GM18870 (cell line): ENCODE measurements around the gene LLCFC1.

Experiments used
- ATAC-seq: cut with Tn5 transposase; IDR thresholded peaks from one replicate; pipeline ENCODE4 v1.9.1; 2021; ENCODE audit warnings: moderate library complexity; ENCODE audit not compliant: unreplicated experiment

LLCFC1 gene

DNA sequence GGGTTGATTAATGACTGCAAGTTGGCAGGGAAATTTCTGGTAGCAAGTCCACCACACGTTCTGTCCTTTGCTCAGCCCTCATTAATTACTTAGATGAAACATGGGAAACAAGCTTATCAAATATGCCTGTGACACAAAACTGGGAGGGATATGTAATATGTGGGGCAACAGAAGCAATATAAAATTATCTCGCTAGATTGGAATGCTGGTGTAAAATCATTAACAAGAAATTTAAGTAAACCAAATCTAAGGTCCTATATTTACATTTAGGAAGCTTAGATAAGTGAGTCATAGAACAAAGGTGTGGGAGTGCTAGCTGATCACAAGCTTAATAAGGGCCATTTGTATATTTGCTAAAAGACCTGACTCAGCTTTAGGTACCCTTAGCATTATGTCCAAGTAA lies 29.3 kb upstream of the LLCFC1 start:
- ATAC-seq = no peak

DNA sequence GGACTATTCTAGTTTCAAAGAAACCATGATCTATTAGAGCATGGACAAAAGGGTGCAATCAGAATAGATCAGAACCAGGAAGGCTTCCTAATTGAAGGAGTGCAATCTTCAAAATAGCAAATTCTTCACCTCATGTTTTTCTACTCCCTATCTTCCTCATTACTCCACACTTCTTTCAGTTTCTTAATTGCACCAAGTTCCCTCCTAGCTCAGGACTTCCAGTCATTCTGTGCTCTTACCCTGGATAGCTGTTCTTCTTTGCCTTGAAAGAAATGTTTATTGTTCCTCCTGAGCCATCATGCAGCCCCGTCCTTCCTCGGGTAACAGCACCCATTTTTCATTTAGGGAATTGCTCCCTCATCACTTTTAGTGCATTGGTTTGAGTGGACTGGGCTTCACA lies 28.8 kb upstream of the LLCFC1 start:
- no peak for ATAC-seq

DNA sequence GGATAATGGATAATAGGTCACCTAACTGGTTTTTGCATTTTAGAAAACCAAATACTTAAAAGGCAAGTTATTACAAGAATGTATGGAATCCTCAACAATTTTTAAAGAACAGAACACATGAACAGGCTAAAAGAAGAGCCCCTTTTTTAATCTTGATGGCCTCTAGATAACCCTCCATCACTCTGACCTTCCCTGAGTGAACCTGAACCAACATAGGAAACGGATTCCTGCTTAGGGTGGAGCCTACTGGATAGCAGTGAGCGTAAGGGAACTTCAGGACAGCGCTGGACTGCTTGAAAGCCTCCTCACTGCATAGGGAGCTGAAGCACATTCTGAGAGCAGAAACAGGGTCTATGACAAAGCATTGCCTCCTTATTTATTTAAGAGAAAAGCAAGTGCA lies 26.2 kb upstream of the LLCFC1 start:
- ATAC-seq = no peak

DNA sequence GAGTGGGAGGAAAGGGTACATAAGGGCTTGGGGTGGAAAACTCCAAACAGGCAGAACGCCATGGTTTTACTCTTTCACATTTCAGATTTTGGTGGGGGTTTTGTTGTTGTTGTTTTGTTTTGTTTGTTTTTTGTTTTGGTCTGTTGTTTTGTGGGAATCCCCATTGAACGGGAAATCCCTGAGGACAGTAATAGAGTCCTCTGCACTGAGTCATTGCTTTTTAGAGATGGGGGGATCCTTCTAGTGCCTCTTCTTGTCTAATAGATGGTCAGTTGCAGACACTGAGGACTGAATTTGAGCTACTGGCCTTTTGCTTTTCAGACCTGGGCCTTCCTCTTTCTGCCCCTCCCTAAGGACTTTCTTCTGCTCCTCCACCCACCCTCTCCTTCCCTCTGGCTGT lies 25.7 kb upstream of the LLCFC1 start:
- no peak for ATAC-seq

DNA sequence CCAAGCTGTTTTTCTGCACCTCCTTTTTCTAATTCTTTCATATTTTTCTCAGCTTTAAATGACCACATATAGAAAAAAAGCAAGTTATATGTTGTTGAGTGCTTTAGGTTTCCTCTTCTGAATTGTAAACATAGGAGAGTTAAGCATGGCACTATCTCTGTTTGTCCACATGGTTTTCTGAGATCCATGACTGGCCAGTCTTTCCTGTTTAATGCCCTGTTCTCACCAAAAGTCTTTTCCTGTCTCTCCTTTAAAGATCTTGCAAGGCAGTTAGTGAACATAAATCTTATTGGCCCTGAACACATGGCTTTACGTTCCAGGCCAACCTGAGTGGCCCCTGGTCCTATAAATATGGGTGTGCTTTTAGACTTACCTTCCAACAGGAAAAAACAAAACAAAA lies 25.2 kb upstream of the LLCFC1 start:
- ATAC-seq = no peak

DNA sequence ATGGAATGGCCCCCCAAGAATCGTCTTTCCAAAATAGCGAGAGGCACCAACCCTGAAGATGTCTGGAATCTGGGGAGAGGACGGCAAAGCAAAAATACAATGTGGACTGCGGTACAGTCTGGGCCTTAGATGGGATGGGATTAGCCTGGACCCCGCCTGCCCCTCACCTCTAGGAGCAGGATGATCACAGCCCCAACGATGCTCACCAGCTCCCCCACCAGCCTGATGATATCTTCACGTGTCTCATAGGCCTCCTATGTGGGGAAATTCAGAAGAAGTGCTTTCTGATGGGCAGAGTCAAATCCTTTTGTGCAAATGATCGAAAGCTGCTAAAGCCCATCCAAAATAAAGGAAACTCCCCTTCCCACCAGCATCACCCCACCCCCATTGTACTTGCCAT lies 24.0 kb upstream of the LLCFC1 start:
- no peak for ATAC-seq

DNA sequence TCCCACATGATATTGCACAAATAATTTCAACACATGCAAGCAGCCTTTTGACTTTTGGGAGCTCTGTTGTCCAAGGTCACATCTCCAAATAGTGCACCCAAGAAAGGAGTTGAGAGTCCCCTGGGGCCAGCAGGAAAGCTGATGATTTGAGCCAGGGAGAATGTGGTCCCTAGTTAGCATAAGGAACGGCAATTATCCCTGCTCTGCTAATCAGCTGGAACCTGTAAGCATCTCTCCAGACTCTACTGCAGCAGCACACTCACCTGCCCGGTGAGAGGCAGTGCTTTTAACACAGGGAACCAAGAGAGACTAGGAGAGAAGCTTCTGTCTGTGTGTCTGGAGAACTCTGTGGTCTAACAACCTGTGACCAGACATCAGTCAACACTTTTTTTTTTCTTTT lies 22.8 kb upstream of the LLCFC1 start:
- ATAC-seq = no peak

DNA sequence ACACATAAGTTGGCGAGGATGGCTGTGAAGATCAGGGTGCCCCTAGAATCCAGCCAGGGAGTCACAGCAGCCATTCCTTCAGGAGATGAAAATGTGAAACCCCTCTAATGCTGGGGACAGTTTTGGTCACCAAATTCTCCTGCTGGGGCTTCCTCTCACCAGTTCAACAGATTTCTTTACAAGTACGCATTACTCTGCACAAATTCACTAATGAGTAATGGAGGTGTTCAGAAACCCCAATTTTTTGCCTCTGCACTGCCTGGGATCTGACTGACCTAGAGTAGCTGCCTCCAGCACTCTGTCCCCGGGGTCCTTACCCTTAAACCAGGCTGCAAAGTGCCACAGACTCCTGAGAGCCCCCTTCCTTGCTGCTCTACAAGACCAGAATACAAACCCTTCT lies 21.8 kb upstream of the LLCFC1 start:
- no peak for ATAC-seq

DNA sequence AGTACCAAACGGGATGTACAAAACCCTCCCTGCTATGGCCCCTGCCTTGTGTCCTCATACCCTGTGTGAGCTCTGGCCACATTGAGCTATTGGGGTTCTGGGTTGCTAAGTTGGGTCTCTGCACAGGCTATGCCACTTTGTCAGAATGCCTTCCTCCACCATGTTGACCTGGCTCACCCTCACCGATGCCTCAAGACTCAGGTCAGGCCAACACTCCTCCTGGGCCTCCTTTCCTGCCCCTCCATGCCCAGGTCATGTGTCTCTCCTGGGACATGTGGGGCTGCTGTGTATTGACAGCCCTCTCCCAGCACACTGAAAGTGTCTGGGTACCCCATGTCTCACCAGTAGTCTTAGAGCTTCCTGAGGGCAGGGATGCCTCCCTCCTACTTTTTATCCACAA lies 20.4 kb upstream of the LLCFC1 start:
- no peak for ATAC-seq

DNA sequence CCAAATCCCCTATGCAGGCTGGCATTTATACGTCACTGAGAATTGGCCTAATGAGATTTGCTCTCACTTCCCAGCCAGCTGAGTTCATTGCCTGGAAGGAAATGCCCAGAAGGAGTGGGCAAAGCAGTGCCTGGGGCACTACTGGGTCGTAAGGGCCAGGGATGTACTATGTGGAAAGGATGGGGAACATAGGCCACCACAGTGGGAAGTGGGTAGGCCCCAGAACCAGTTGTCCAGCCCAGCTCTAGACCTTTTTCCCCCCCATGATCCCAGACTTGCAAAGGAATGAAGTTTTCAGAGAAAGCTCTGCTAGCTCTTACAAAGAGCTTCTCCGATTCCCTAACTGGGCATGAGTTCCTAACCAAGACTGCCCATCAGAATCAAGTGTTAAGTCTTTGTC lies 19.6 kb upstream of the LLCFC1 start:
- no peak for ATAC-seq

DNA sequence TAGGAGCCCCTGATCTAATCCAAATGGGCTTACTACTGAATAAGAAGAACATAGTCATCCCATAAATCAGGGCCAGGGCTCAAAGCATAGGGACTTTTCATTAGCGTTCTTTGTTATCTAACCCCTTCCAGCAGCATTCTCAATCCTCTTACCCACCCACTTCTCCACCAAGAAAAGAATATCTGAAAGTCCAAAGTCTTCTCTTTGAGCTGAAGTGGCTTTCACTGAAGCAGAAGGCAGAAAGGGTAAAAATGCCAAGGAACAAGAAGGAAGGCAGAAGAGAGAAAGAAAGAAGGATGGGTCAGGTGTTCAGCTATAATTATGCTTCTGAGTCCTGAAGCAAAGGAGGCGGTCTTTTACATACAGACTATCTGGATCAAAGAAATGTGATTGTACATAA lies 15.9 kb upstream of the LLCFC1 start:
- ATAC-seq = no peak

DNA sequence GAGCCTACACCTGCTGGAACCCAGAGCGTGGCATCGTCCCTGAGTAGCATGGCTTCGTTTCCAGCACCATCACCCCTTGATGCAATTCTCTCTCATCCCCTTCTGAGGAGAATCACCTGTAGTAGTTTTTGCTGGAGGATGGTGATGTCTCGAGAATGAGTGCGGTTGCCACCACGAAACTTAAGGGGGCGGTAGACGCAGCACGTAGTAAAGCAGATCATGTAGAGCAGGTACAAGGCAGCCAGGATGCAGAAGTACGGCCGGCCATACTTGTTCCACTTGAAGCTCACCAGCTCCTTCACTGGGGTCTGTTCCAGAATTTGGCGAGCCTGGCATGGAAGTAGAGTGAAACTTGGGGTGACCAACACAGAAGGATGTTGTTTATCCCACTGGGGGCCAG lies 13.9 kb upstream of the LLCFC1 start:
- no peak for ATAC-seq

DNA sequence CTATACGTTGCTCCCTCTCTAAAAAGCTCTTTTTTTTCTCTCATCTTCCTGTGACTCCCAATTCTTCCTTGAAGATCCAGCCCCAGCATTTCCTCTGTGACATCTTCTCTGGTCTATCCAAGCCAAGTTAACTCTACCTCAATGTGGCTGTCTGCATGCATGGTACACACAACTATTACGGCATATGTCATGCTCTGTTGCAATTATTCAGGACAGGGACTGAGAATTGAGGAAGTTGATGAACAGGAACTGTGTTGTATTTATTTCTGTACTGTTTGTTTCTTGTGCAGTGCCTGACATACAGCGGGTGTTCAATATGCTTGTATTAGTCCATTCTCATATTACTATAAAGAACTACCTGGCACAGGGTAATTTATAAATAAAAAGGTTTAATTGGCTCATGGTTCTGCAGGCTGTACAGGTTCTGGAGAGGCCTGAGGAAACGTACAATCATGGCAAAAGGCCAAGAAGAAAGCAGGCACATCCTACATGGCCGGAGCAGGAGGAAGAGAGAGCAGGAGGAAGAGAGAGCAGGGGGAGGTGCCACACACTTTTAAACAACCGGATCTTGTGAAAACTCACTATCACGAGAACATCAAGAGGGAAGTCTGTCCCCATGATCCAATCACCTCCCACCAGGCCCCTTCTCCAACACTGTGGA lies 12.1 kb upstream of the LLCFC1 start:
- no peak for ATAC-seq

DNA sequence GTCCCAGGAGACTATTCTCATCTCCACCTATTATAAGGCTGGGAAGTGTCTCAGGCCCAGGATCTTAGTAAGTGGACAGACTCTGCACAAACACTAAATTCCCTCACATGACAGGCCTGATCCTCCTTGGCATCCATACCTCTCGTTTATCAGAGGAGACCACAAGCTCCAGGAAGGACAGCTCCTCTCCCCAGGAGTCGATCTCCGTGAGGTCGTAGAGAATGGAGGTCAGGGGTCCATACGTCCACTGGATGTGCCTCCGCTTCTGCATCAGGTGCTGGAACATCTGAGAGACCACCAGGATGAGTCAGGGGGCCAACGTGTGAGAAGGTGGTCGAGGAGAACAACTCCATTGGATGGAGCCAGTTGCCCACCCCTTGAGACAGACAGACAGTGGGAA lies 11.3 kb upstream of the LLCFC1 start:
- no peak for ATAC-seq

DNA sequence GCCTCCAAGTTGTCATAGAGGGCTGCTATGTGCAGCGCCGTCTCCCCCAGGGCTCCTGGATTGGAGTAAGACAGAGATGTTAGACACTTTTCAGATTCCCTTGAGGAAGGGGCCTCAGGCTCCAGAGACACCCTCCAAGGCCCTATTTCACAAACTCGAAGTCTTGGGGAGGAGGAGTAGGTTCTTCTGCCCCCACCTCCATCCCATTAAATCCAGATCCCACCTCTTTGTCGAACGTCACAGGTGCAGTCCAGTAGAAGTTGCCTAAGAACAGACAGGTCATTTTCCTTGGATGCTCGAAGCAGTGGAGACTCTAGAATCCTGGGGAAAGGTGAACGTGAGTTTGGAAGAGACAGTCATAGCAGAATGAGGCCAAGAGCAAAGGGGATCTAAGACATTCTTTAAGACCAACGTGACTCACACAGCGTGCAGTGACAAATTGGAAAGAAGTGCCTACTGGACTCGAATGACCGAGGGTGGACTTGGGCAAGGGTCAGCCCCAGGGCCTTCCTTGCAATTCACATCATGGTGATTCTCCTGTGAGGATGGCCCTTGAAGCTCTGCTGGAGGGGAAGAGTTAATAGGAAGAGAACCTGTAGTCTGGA lies 9.1 kb upstream of the LLCFC1 start:
- ATAC-seq = no peak

DNA sequence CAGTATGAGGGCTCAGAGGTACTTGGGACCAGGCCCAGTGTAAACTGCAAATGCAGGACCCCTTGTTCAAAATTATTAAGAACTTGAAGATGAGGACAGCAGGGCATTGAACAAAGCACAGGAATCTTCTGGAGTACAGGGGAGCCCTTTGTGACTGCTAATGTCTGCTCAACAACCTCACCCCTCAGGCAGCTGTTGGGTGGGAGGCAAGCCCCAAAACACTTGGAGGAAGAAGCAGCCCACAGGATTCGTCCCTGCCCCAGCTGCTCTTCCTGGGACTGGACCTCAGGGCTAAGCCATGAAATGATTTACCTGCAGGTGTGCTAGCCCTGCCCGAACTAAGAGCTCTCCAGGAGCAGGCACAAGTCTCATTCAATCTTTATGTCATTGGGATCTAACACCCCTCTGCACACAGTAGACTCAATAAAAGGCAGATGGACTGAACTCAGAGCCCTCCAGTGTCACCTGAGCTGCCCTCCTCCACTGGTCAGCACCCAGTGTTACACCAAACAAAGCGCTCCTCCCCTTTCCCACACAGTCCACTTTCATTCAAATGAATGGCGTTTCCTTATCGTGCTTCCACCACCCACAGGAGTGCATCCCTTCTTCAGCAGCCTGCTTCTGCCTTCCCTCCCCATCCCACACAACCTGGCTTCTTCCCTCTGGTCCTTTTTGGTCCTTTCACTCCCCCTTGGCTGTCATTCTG lies 6.7 kb upstream of the LLCFC1 start:
- no peak for ATAC-seq

DNA sequence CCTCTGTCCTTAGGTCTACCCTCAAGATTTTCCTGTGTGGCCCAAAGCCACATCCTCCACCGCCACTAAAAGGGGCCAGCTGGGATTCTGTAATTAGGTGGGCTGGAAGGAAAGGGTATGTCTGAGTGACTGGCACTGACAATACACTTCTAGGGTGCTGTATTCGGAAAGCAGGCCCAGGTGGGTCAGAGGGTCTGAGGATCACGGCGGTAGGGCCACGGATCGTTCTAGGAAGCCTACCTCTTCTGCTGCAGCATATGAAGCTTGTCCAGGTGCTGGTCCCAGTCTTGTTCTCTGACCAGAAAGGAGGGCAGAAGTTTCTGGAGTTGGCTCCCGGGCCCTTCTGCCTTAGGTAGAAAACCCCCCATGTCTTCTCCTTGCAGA lies 6.2 kb upstream of the LLCFC1 start:
- no peak for ATAC-seq

DNA sequence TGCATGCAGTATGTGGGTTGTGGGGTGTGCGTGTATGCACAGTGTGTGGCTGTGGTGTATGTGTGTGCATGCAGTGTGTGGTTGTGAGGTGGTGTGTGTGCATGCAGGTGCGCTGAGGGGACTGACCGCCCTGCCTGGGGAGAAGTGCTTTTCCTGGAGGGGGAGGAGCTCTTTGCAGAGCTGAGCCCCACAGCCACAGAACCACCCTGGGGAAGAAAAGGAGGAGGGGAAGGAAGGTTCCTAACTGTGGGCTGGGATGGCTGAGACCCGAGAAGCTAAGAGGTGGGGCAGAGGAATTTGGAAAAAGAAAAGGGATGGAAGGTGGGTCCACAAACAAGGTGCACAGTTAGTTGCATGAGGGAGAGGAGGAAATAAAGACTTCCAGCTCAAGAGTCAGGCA lies 5.7 kb upstream of the LLCFC1 start, which contains the start of gene TRPV5:
TRPV5 (minus strand) TSS at position 123 of the 400 bp plus-strand sequence. CDS start 287 bp downstream, outside the sequence.
- ATAC-seq = no peak

DNA sequence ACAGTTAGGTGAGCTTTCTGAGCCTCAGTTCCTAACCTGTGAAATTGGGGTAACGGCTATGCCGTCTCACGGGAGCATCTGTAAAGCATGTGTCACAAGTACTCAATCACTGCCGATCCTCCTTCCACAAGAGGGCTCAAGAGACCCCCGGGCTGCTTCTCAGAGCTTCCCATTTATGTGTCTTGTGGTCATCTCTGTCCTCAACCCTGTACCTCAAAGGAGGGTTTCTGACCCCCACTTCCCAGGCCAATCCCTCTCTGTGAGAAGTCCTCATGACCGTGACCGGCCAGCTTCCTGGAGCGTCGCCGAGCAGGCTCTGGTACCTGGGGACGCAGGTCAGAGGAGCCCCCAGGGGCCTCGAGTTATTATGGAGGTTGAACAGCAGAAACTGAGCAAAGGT lies 5.2 kb upstream of the LLCFC1 start:
- no peak for ATAC-seq

DNA sequence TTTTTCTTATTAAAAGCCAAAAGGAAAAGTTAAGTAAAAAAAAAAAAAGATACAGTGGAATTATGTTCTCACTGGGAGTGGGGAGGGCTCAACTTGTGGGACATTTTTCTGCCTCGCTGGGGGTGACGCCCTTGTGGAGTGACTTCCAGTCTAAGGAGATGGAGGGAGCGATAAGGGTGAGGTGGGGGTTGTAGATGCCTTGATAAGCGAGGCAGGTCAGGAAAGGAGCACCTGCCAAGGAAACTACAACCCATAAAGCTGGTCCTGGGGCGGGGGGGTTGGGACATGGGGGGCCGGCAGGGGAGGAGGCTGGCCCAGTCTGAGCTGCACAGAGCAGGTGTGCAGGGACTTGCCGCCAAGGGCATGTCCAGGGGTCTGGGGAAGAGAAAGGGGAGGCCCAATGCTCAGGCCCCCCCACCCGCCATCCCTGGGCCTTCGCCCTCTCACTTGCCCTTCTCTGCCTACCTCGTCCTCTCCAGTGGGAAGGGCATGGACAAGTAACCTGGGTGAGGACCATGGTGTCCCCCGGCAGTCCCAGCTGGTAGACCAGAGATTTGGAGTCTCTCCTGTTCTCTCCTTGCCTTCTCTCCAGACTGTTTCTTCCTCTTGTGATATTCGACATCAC lies 3.2 kb upstream of the LLCFC1 start:
- no peak for ATAC-seq

DNA sequence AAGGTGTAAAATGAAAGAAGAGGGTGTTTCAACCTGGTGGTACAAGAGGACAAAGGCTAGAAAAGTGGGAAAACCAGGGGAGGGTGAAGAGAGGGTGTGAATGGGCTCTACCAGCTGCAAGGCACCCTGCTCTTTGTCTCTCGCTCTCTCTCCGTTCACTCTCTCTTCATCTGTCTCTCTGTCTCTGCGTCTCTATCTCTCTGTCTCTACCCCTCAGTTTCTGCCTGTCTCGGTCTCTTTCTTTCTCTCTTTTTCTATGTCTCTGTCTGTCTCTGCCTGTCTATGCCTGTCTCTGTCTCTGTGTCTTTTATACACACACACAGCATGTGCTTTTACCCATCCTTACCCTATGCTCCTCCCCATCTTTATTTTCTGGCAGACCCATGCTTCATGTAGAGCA lies 673 bp upstream of the LLCFC1 start:
- no peak for ATAC-seq

DNA sequence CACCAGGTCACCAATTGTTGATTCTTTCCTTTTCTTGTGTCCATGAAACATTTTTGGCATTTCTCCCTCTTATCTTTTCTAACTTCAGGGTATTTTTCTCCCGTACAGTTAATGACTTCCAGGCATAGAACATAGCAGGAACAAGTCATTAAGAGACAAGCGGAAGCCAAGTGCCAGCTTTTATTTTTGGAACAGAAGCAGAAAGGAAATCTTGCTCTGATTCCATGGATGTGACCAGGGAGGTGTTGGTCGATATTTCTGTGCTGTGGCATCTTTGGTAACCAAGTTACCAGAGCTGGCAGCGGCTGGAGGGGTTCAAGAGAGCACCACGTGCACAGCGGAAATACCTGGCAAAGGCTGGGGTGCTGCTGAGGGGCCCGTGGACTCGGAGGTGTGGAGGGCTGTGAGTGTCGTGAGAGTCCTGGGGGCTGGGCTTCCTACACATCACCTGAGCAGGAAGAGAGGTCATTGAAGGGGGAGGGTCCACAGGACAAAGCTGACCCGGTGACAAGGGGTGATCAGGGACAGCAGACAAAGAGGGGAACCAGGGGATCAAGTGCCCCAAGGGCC lies 1.8 kb downstream of the LLCFC1 start:
- no peak for ATAC-seq
